H9 (cell line): ENCODE data around the gene TK2. TPM values are rescaled to one million over a fixed set of nuclear protein-coding genes. Genes with fewer than 3 reads are reported as not detected.

Source experiments
- DNase-seq: peaks from one replicate; pipeline ENCODE4 v3.0.0-alpha.2; 2017
- H2AFZ ChIP-seq: one replicate; pipeline ENCODE4 v1.6.1; 2013; ENCODE audit warnings: mild to moderate bottlenecking, low read length, control low read depth, moderate library complexity
- H2AK5ac ChIP-seq: 2 replicates; pipeline ENCODE4 v1.6.1; 2013; ENCODE audit warnings: low read length, control low read depth, mixed read lengths; ENCODE audit not compliant: insufficient read length
- H2BK120ac ChIP-seq: one replicate; pipeline ENCODE4 v1.6.1; 2013; ENCODE audit warnings: low read depth, mild to moderate bottlenecking, low read length, control low read depth, inconsistent platforms; ENCODE audit not compliant: poor library complexity, severe bottlenecking
- H2BK12ac ChIP-seq: 2 replicates; pipeline ENCODE4 v1.6.1; 2013; ENCODE audit warnings: low read length, control low read depth, mixed read lengths, low read depth; ENCODE audit not compliant: insufficient read length
- H2BK15ac ChIP-seq: 2 replicates; pipeline ENCODE4 v1.6.1; 2013; ENCODE audit warnings: low read depth, low read length, control low read depth
- H2BK20ac ChIP-seq: one replicate; pipeline ENCODE4 v1.6.1; 2013; ENCODE audit warnings: low read depth, mild to moderate bottlenecking, low read length, control low read depth, inconsistent platforms; ENCODE audit not compliant: poor library complexity, severe bottlenecking
- H2BK5ac ChIP-seq: 2 replicates; pipeline ENCODE4 v1.6.1; 2013; ENCODE audit warnings: low read length, control low read depth, mixed read lengths; ENCODE audit not compliant: insufficient read length
- H3K14ac ChIP-seq: 2 replicates; pipeline ENCODE4 v1.6.1; 2013; ENCODE audit warnings: low read length, control low read depth; ENCODE audit not compliant: insufficient read depth
- H3K18ac ChIP-seq: 2 replicates; pipeline ENCODE4 v1.6.1; 2013; ENCODE audit warnings: low read depth, mild to moderate bottlenecking, mixed read lengths, low read length, control low read depth; ENCODE audit not compliant: insufficient read length
- H3K23ac ChIP-seq: 2 replicates; pipeline ENCODE4 v1.6.1; 2013; ENCODE audit warnings: low read length, control low read depth, mixed read lengths, low read depth; ENCODE audit not compliant: insufficient read length
- H3K23me2 ChIP-seq: 2 replicates; pipeline ENCODE4 v1.6.1; 2013; ENCODE audit warnings: low read depth, mild to moderate bottlenecking, mixed read lengths, low read length, control low read depth; ENCODE audit not compliant: insufficient read length, poor library complexity, severe bottlenecking
- H3K27ac ChIP-seq: 2 replicates; pipeline ENCODE4 v1.5.1; 2013; ENCODE audit warnings: low read length, control low read depth, mixed read lengths, low read depth; ENCODE audit not compliant: insufficient read length
- H3K27me3 ChIP-seq: 2 replicates; pipeline ENCODE4 v1.6.1; 2013; ENCODE audit warnings: low read length, control low read depth, inconsistent platforms; ENCODE audit not compliant: insufficient read depth
- H3K4ac ChIP-seq: 2 replicates; pipeline ENCODE4 v1.6.1; 2013; ENCODE audit warnings: low read depth, mild to moderate bottlenecking, control low read depth, inconsistent platforms, low read length, moderate library complexity
- H3K4me1 ChIP-seq: 2 replicates; pipeline ENCODE4 v1.6.1; 2013; ENCODE audit warnings: low read length, control low read depth, inconsistent platforms; ENCODE audit not compliant: insufficient read depth
- H3K4me2 ChIP-seq: 2 replicates; pipeline ENCODE4 v1.6.1; 2013; ENCODE audit warnings: low read length, control low read depth, mixed read lengths; ENCODE audit not compliant: insufficient read length, insufficient read depth
- H3K56ac ChIP-seq: 2 replicates; pipeline ENCODE4 v1.6.1; 2013; ENCODE audit warnings: low read depth, mild to moderate bottlenecking, mixed read lengths, low read length, control low read depth; ENCODE audit not compliant: insufficient read length
- H3K79me1 ChIP-seq: 2 replicates; pipeline ENCODE4 v1.6.1; 2013; ENCODE audit warnings: low read depth, mild to moderate bottlenecking, moderate library complexity, low read length, control low read depth, inconsistent platforms; ENCODE audit not compliant: insufficient read depth, poor library complexity, severe bottlenecking
- H3K79me2 ChIP-seq: 2 replicates; pipeline ENCODE4 v1.6.1; 2013; ENCODE audit warnings: low read length, control low read depth, inconsistent platforms; ENCODE audit not compliant: insufficient read depth
- H3K9ac ChIP-seq: 2 replicates; pipeline ENCODE4 v1.6.1; 2013; ENCODE audit warnings: low read length, control low read depth, mixed read lengths; ENCODE audit not compliant: insufficient read length; ENCODE audit errors: extremely low read depth
- H3K9me3 ChIP-seq: one replicate; pipeline ENCODE4 v1.6.1; 2013; ENCODE audit warnings: low read depth, low read length, inconsistent platforms; ENCODE audit not compliant: control insufficient read depth
- H3T11ph ChIP-seq: one replicate; pipeline ENCODE4 v1.6.1; 2013; ENCODE audit warnings: mild to moderate bottlenecking, low read length, control low read depth, inconsistent platforms
- H4K20me1 ChIP-seq: one replicate; pipeline ENCODE4 v1.6.1; 2013; ENCODE audit not compliant: control insufficient read depth, insufficient read length, insufficient read depth
- H4K5ac ChIP-seq: 2 replicates; pipeline ENCODE4 v1.6.1; 2013; ENCODE audit warnings: low read depth, mild to moderate bottlenecking, mixed read lengths, low read length, control low read depth; ENCODE audit not compliant: insufficient read length
- H4K8ac ChIP-seq: replicated peaks from 2 replicates; pipeline ENCODE4 v1.6.1; 2013; ENCODE audit warnings: low read length, control low read depth, mixed read lengths, low read depth; ENCODE audit not compliant: insufficient read length
- H4K91ac ChIP-seq: 2 replicates; pipeline ENCODE4 v1.6.1; 2013; ENCODE audit warnings: low read depth, mild to moderate bottlenecking, moderate library complexity, mixed read lengths, low read length, control low read depth; ENCODE audit not compliant: insufficient read length
- H3K27ac Mint-ChIP-seq, 3 experiments: 2 replicates in 2 of 3; 3 replicates in 1 of 3; pipeline ENCODE4 v1.8.0; 2020 to 2021; ENCODE audit warnings: mixed read lengths in 3 of 3, mild to moderate bottlenecking in 1 of 3, moderate library complexity in 1 of 3
- H3K27me3 Mint-ChIP-seq: 2 replicates; pipeline ENCODE4 v1.8.0; 2021; ENCODE audit warnings: low read depth, mild to moderate bottlenecking, moderate library complexity, mixed read lengths
- H3K36me3 Mint-ChIP-seq, 3 experiments: 2 replicates in 2 of 3; 3 replicates in 1 of 3; pipeline ENCODE4 v1.8.0; 2020 to 2021; ENCODE audit warnings: low read depth in 3 of 3, mixed read lengths in 3 of 3; ENCODE audit not compliant: insufficient read depth in 1 of 3
- H3K4me1 Mint-ChIP-seq, 2 experiments: 2 replicates each; pipeline ENCODE4 v1.8.0; 2020; ENCODE audit warnings: mixed read lengths in 2 of 2
- H3K4me3 Mint-ChIP-seq, 2 experiments: 2 replicates in 1 of 2; 3 replicates in 1 of 2; pipeline ENCODE4 v1.8.0; 2020 to 2021; ENCODE audit warnings: mild to moderate bottlenecking in 2 of 2, mixed read lengths in 2 of 2, moderate library complexity in 1 of 2
- H3K9me3 Mint-ChIP-seq, 2 experiments: 2 replicates in 1 of 2; 3 replicates in 1 of 2; pipeline ENCODE4 v1.8.0; 2020; ENCODE audit warnings: mild to moderate bottlenecking in 2 of 2, mixed read lengths in 2 of 2, moderate library complexity in 1 of 2
- WGBS: extraction: QIAGEN DNeasy Blood & Tissue Kit; methylation state at CpG from one replicate; pipeline ENCODE4 v1.1.7; 2013; ENCODE audit warnings: missing lambda C conversion rate, low lambda C conversion rate, mixed read lengths; ENCODE audit not compliant: insufficient read length; ENCODE audit errors: extremely low coverage; 5-methylcytosine and 5-hydroxymethylcytosine counted together
- total RNA-seq: library from RNA; stranded (reverse); gene quantifications from 2 replicates; pipeline ENCODE4 v1.2.1, GENCODE V29; 2021
- TF ChIP-seq, protein P1 (sequence below): fragments of 200-600 bp; sonication (generic); conservative IDR thresholded peaks from 3 replicates; pipeline ENCODE4 v1.8.0; 2021; ENCODE audit warnings: antibody characterized with exemption, mild to moderate bottlenecking

Gene TK2
- total RNA-seq, 1 experiment from 2014 or later = 5.2 TPM

DNA sequence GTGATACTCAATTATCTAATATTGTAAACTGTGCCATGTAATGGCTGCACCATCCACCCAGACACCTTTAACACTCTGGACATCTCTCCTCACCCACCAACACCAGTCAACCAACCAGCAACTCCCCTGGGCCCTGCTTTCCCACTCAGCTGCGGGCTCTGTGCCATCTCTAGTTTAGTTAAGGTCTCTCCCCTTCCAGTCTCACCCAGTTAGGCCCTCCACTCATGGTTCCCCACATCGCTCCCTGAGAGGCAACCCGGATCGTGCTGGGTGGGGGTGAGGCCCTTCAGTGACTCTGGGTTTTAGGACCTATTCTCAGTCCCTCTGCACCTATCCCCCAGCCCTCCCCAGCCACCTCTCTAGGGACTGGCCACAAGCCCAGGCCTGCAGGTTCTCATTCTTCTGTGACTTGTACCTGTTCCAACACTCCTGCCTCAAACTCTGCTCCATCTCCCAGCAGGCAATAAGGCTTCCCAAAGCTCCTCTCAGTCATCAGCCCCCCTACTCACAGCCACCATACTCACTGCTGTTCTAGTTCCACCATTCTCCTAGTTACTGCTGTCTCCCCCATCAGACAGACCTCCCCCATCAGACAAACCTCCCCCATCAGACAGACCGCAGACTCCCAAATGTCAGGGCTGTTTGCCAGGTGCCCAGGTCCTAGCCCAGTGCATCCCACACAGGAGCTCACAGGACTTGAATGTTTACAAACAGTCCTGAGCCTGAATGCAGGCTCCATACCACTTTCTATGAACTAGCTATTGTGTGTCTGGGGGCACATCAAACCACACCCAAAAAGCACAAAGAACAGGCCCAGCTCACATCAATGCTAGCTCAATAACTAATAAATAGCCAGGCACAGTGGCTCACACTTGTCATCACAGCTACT is 2.6 kb downstream of the TK2 start:
- DNase-seq = no peak
- TF ChIP-seq, protein P1, sequence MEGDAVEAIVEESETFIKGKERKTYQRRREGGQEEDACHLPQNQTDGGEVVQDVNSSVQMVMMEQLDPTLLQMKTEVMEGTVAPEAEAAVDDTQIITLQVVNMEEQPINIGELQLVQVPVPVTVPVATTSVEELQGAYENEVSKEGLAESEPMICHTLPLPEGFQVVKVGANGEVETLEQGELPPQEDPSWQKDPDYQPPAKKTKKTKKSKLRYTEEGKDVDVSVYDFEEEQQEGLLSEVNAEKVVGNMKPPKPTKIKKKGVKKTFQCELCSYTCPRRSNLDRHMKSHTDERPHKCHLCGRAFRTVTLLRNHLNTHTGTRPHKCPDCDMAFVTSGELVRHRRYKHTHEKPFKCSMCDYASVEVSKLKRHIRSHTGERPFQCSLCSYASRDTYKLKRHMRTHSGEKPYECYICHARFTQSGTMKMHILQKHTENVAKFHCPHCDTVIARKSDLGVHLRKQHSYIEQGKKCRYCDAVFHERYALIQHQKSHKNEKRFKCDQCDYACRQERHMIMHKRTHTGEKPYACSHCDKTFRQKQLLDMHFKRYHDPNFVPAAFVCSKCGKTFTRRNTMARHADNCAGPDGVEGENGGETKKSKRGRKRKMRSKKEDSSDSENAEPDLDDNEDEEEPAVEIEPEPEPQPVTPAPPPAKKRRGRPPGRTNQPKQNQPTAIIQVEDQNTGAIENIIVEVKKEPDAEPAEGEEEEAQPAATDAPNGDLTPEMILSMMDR = no peak
- no peak overlapping the region for H3K9ac ChIP-seq
- no peak overlapping the region for H4K5ac ChIP-seq
- no peak overlapping the region for H2BK12ac ChIP-seq
- no peak overlapping the region for H2AFZ ChIP-seq
- H2BK5ac ChIP-seq = no peak overlapping the region
- peaks cover 16 to 18% of the 10 kb centered on the region in 2 experiments for H3K4me1 Mint-ChIP-seq
- no peak overlapping the region for H2AK5ac ChIP-seq
- H3T11ph ChIP-seq = no peak overlapping the region
- H3K27me3 ChIP-seq = no peaks in the 10 kb centered on the region
- H3K27ac Mint-ChIP-seq = peak overlapping the region in 1 of 3 experiments; percentile 41; a peak in 1 of 7 replicates
- H3K4me3 Mint-ChIP-seq = no peak overlapping the region
- H4K8ac ChIP-seq = no peak overlapping the region
- H3K4ac ChIP-seq = no peak overlapping the region
- no peak overlapping the region for H3K4me2 ChIP-seq
- no peak overlapping the region for H3K23ac ChIP-seq
- no peak overlapping the region for H3K27ac ChIP-seq
- no peak overlapping the region for H3K14ac ChIP-seq
- peaks cover 4% of the 10 kb centered on the region for H3K27me3 Mint-ChIP-seq
- H3K79me2 ChIP-seq = no peaks in the 10 kb centered on the region
- no peak overlapping the region for H2BK20ac ChIP-seq
- H3K79me1 ChIP-seq = no peaks in the 10 kb centered on the region
- H3K18ac ChIP-seq = no peak overlapping the region
- peaks cover 2% of the 10 kb centered on the region; the same call in 1 of the 2 replicates for H3K4me1 ChIP-seq
- H3K56ac ChIP-seq = no peak overlapping the region
- peaks cover under 1% of the 10 kb centered on the region in 2 experiments; a peak in 2 of 5 replicates for H3K9me3 Mint-ChIP-seq
- no CpG with 5 or more reads among the region's 5 CpGs for WGBS
- no peaks in the 10 kb centered on the region for H4K20me1 ChIP-seq
- H2BK15ac ChIP-seq = no peak overlapping the region
- no peak overlapping the region for H2BK120ac ChIP-seq
- H3K23me2 ChIP-seq = peaks cover 12% of the 10 kb centered on the region
- peaks cover under 1 to 5% (median 4%) of the 10 kb centered on the region in 3 experiments; a peak in 5 of 7 replicates for H3K36me3 Mint-ChIP-seq
- no peaks in the 10 kb centered on the region for H3K9me3 ChIP-seq
- no peak overlapping the region for H4K91ac ChIP-seq
